GM13976 (cell line): Measurements from ENCODE around the gene SH3PXD2A.

ENCODE experiments used
- DNase-seq: peaks from one replicate; pipeline ENCODE4 v3.0.0; 2012; ENCODE audit warnings: low spot score
- CTCF ChIP-seq: IDR thresholded peaks from 2 replicates; pipeline ENCODE4 v1.5.1; 2012; ENCODE audit warnings: borderline replicate concordance, mild to moderate bottlenecking; ENCODE audit not compliant: insufficient read depth; ENCODE audit errors: extremely low read depth, missing control alignments, control extremely low read depth
- in situ Hi-C: fragments of 300-500 bp; cut with MboI; formaldehyde crosslinking; loops from one replicate; pipeline ENCODE4 v1.12.0; 2022; ENCODE audit warnings: low sequenced_read_pairs, mixed read lengths, inconsistent platforms; ENCODE audit not compliant: unreplicated experiment

The SH3PXD2A gene

GRCh38 chr10:103545366-103545765 lies 310.0 kb downstream of the SH3PXD2A start:
- in situ Hi-C loops = no loop called here
- no peak for TF ChIP-seq CTCF
- no peak for DNase-seq

GRCh38 chr10:103544657-103545310 lies 310.6 kb downstream of the SH3PXD2A start:
- in situ Hi-C loops = no loop called here
- DNase-seq = no peak
- TF ChIP-seq CTCF = no peak
